HT1080 (cell line): Measurements from ENCODE around the gene JAG2. TPM values are rescaled to one million over a fixed set of nuclear protein-coding genes. Genes with fewer than 3 reads are reported as not detected.

ENCODE experiments used
- DNase-seq: peaks from one replicate; pipeline ENCODE4 v3.0.0-alpha.2; 2015; ENCODE audit warnings: low read depth
- total RNA-seq: library from RNA; depleted of rRNA; stranded (reverse); fragments of >200 nt; shearing (Covaris generic); gene quantifications from 2 replicates; pipeline ENCODE4 v1.2.3, GENCODE V29; 2014

JAG2 gene
- total RNA-seq, 1 experiment from 2014 or later, result 0.48 TPM

- DNase-seq, result peak; percentile 15
Observed at GRCh38 chr14:105204206-105204930, 35.8 kb upstream of the JAG2 start.

GRCh38 chr14:105203701-105204100 lies 35.1 kb upstream of the JAG2 start:
- DNase-seq, result no peak

GRCh38 chr14:105203057-105203531 lies 34.5 kb upstream of the JAG2 start:
- peak; percentile 39 for DNase-seq

GRCh38 chr14:105201925-105202513 lies 33.4 kb upstream of the JAG2 start:
- no peak for DNase-seq

- DNase-seq, result no peak
Observed at GRCh38 chr14:105201156-105201924, 32.8 kb upstream of the JAG2 start.

- no peak for DNase-seq
Observed at GRCh38 chr14:105200641-105201040, 32.1 kb upstream of the JAG2 start.

- DNase-seq, result no peak
Observed at GRCh38 chr14:105200074-105200473, 31.5 kb upstream of the JAG2 start.

GRCh38 chr14:105199093-105199492 lies 30.5 kb upstream of the JAG2 start:
- DNase-seq, result peak; percentile 70

GRCh38 chr14:105198588-105198987 lies 30.0 kb upstream of the JAG2 start:
- no peak for DNase-seq

GRCh38 chr14:105197211-105197641 lies 28.6 kb upstream of the JAG2 start:
- no peak for DNase-seq

- no peak for DNase-seq
Observed at GRCh38 chr14:105196265-105196960, 27.8 kb upstream of the JAG2 start.

- no peak for DNase-seq
Observed at GRCh38 chr14:105195522-105196264, 27.1 kb upstream of the JAG2 start.

GRCh38 chr14:105195051-105195450 lies 26.5 kb upstream of the JAG2 start:
- no peak for DNase-seq

- DNase-seq, result no peak
Observed at GRCh38 chr14:105193916-105194782, 25.6 kb upstream of the JAG2 start.

GRCh38 chr14:105192866-105193731 lies 24.5 kb upstream of the JAG2 start:
- peak; percentile 49 for DNase-seq

- DNase-seq, result peak; percentile 46
Observed at GRCh38 chr14:105187935-105188524, 19.5 kb upstream of the JAG2 start.

GRCh38 chr14:105187116-105187515 lies 18.5 kb upstream of the JAG2 start:
- no peak for DNase-seq

GRCh38 chr14:105185973-105186372 lies 17.4 kb upstream of the JAG2 start:
- no peak for DNase-seq
